ENCODE results near the gene MRPS14. TPM values are rescaled to one million over a fixed set of nuclear protein-coding genes. Genes with fewer than 3 reads are reported as not detected.

MRPS14 gene
- total RNA-seq, 1 donor from 2014 or later: 14.7 TPM

DNA sequence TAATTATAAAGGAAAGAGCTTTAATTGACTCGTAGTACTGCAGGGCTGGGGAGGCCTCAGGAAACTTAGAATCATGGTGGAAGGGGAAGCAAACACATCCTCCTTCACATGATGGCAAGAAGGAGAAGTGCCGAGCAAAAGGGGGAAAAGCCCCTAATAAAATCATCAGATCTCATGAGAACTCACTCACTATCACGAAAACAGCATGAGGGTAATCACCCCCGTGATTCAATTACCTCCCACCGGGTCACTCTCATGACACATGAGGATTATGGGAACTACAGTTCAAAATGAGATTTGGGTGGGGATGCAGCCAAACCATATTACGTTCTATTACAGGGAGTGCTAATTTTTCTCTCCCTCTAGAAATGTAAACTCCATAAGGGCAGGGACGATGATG lies 14.2 kb upstream of the MRPS14 start:
- Histone ChIP-seq H3K27me3 (no peaks in the 10 kb centered on the region), H3K9me3 (no peaks in the 10 kb centered on the region), H3K27ac (no peak overlapping the region), H3K36me3 (no peaks in the 10 kb centered on the region), H3K4me1 (no peaks in the 10 kb centered on the region), H3K4me3 (no peak overlapping the region)
- intact Hi-C loops (cut with DNase I): loop anchor here (10.0 kb wide), 2 partner anchors 77 to 277 kb away; no protein-coding TSS in a partner anchor
- no peak for TF ChIP-seq POLR2A (IDR thresholded peaks at IDR 0.05)
- TF ChIP-seq CTCF (IDR thresholded peaks at IDR 0.05): no peak
- TF ChIP-seq POLR2AphosphoS5 (IDR thresholded peaks at IDR 0.05; ENCODE audit: insufficient read depth in 1 of 2, low read depth in 1 of 2): no peak
- no peak for DNase-seq (ENCODE audit: extremely low spot score in 2 of 2)

- intact Hi-C loops (cut with DNase I): loop anchor here (10.0 kb wide), 2 partner anchors 78 to 278 kb away; no protein-coding TSS in a partner anchor
- Histone ChIP-seq H3K4me1 (no peaks in the 10 kb centered on the region), H3K9me3 (no peaks in the 10 kb centered on the region), H3K27ac (no peak overlapping the region), H3K27me3 (no peaks in the 10 kb centered on the region), H3K36me3 (no peaks in the 10 kb centered on the region), H3K4me3 (no peak overlapping the region)
- DNase-seq (ENCODE audit: extremely low spot score in 2 of 2): no peak
- TF ChIP-seq POLR2AphosphoS5 (IDR thresholded peaks at IDR 0.05; ENCODE audit: insufficient read depth in 1 of 2, low read depth in 1 of 2) (no peak), CTCF (IDR thresholded peaks at IDR 0.05) (no peak), POLR2A (IDR thresholded peaks at IDR 0.05) (no peak)
Measured at GRCh38 chr1:175036476-175036875, 13.3 kb upstream of the MRPS14 start.

- intact Hi-C loops (cut with DNase I): loop anchor here (10.0 kb wide), 2 partner anchors 79 to 279 kb away; no protein-coding TSS in a partner anchor
- H3K27ac ChIP-seq: no peak overlapping the region
- no peaks in the 10 kb centered on the region for H3K36me3 ChIP-seq
- TF ChIP-seq CTCF (IDR thresholded peaks at IDR 0.05): no peak
- TF ChIP-seq POLR2A (IDR thresholded peaks at IDR 0.05): no peak
- no peak for TF ChIP-seq POLR2AphosphoS5 (IDR thresholded peaks at IDR 0.05; ENCODE audit: insufficient read depth in 1 of 2, low read depth in 1 of 2)
- no peaks in the 10 kb centered on the region for H3K9me3 ChIP-seq
- H3K27me3 ChIP-seq: no peaks in the 10 kb centered on the region
- no peak overlapping the region for H3K4me3 ChIP-seq
- DNase-seq (ENCODE audit: extremely low spot score in 2 of 2): no peak
- H3K4me1 ChIP-seq: no peaks in the 10 kb centered on the region
Measured at GRCh38 chr1:175035865-175036264, 12.6 kb upstream of the MRPS14 start.

DNA sequence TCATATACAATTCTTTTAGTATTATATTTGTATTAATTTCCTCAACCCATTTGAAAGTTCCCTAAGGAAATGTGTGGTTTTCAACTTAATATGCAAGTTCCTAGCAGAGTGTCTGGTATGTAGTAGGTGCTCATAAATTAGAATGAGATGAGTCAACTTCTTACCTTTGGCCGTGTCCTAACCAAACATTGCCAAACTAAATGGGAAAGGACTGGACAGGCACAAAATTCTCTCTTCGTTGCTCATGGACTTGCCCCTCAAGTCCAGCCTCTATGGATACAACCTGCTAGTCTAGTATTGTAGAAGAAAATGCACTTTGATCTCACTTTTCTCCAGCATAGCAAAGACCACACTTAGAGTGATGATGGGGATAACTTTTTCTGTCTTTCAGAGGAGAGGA lies 11.6 kb upstream of the MRPS14 start:
- Histone ChIP-seq H3K4me1 (no peaks in the 10 kb centered on the region), H3K9me3 (no peaks in the 10 kb centered on the region), H3K27me3 (no peaks in the 10 kb centered on the region), H3K4me3 (no peak overlapping the region), H3K36me3 (no peaks in the 10 kb centered on the region), H3K27ac (no peak overlapping the region)
- intact Hi-C loops (cut with DNase I): loop anchor here (10.0 kb wide), 2 partner anchors 80 to 280 kb away; no protein-coding TSS in a partner anchor
- TF ChIP-seq POLR2AphosphoS5 (IDR thresholded peaks at IDR 0.05; ENCODE audit: insufficient read depth in 1 of 2, low read depth in 1 of 2) (no peak), CTCF (IDR thresholded peaks at IDR 0.05) (no peak), POLR2A (IDR thresholded peaks at IDR 0.05) (no peak)
- DNase-seq (ENCODE audit: extremely low spot score in 2 of 2): no peak

- Histone ChIP-seq H3K36me3 (no peaks in the 10 kb centered on the region), H3K27ac (no peak overlapping the region), H3K4me3 (no peak overlapping the region), H3K27me3 (no peaks in the 10 kb centered on the region), H3K9me3 (no peaks in the 10 kb centered on the region), H3K4me1 (no peaks in the 10 kb centered on the region)
- DNase-seq (ENCODE audit: extremely low spot score in 2 of 2): no peak
- TF ChIP-seq POLR2A (IDR thresholded peaks at IDR 0.05): no peak
- no peak for TF ChIP-seq POLR2AphosphoS5 (IDR thresholded peaks at IDR 0.05; ENCODE audit: insufficient read depth in 1 of 2, low read depth in 1 of 2)
- no peak for TF ChIP-seq CTCF (IDR thresholded peaks at IDR 0.05)
- intact Hi-C loops (cut with DNase I): loop anchor here (10.0 kb wide), 2 partner anchors 81 to 281 kb away; no protein-coding TSS in a partner anchor
Measured at GRCh38 chr1:175033953-175034352, 10.7 kb upstream of the MRPS14 start.
